Kidney (tissue), 14 donors: ENCODE measurements around the gene ATP6V0A4. TPM values are rescaled to one million over a fixed set of nuclear protein-coding genes. Genes with fewer than 3 reads are reported as not detected.
"Not testable (repeated sequence)": the region's sequence is repeated elsewhere in the genome, so short reads cannot be mapped to it uniquely, and the experiment has no call there.

Experiments
- DNase-seq, 5 donors: peaks; one replicate each; pipeline ENCODE4 v3.0.0-alpha.2; 2013 to 2020
- FAIRE-seq: peaks from 2 replicates; lab custom pipeline; 2012; peaks lifted over from hg19 to GRCh38; lab: Jason Lieb, UNC
- H3K27ac ChIP-seq, 2 donors: one replicate each; pipeline ENCODE4 v1.7.0; 2013; ENCODE audit warnings: low read depth in 2 of 2, low read length in 2 of 2, inconsistent platforms in 1 of 2
- H3K27me3 ChIP-seq: one replicate; pipeline ENCODE4 v1.7.1; 2013; ENCODE audit warnings: low read length, inconsistent platforms; ENCODE audit not compliant: control insufficient read depth, insufficient read depth
- H3K36me3 ChIP-seq, 3 donors: one replicate each; pipeline versions ENCODE4 v1.7.0 to v1.7.1; 2013; ENCODE audit warnings: low read length in 3 of 3, control low read depth in 1 of 3, inconsistent platforms in 1 of 3; ENCODE audit not compliant: insufficient read depth in 3 of 3, control insufficient read depth in 2 of 3
- H3K4me1 ChIP-seq, 3 donors: one replicate each; pipeline versions ENCODE4 v1.7.0 to v1.7.1; 2013; ENCODE audit warnings: low read length in 3 of 3, inconsistent platforms in 1 of 3, low read depth in 1 of 3; ENCODE audit not compliant: control insufficient read depth in 2 of 3, insufficient read depth in 2 of 3
- H3K4me3 ChIP-seq, 3 donors: one replicate each; pipeline versions ENCODE4 v1.7.0 to v1.8.1; 2013; ENCODE audit warnings: low read length in 3 of 3, control low read depth in 1 of 3, inconsistent platforms in 1 of 3
- H3K9ac ChIP-seq, 3 donors: one replicate each; pipeline versions ENCODE4 v1.7.0 to v1.7.1; 2013; ENCODE audit warnings: low read length in 3 of 3, control low read depth in 1 of 3, inconsistent platforms in 1 of 3
- H3K9me3 ChIP-seq, 3 donors: one replicate each; pipeline versions ENCODE4 v1.7.0 to v1.7.1; 2013; ENCODE audit warnings: low read length in 3 of 3, control low read depth in 1 of 3, inconsistent platforms in 1 of 3; ENCODE audit not compliant: control insufficient read depth in 2 of 3, insufficient read depth in 1 of 3
- intact Hi-C: fragments of 100-400 bp; cut with DNase I; formaldehyde crosslinking; loops from one replicate; pipeline ENCODE4 v1.11.1; 2022
- polyA plus RNA-seq: library from polyadenylated mRNA; stranded (reverse); fragments of 350-450 nt; fragmentation: Illumina TruSeq; extraction: RNeasy Lipid Tissue Mini Kit (QIAGEN cat#74804); gene quantifications from one replicate; pipeline ENCODE4 v1.2.3, GENCODE V29; 2014; ENCODE audit warnings: low read depth, low replicate concordance; ENCODE audit not compliant: insufficient read depth
- total RNA-seq: library from RNA; stranded (reverse); fragmentation: NEBNext Ultra II Directional; extraction: Animal tissue kit (Norgen Biotek cat#: 25700); gene quantifications from one replicate; pipeline ENCODE4 v1.2.1, GENCODE V29; 2021
- TF ChIP-seq, protein P1 (sequence below): IDR thresholded peaks from 3 replicates; pipeline ENCODE4 v1.5.1; 2012; ENCODE audit warnings: mild to moderate bottlenecking, moderate library complexity, borderline replicate concordance; ENCODE audit not compliant: insufficient read depth; ENCODE audit errors: extremely low read depth
- donor health status: control.
- donor health status: control.
- donor health status: control.
- donor health status: control.
- donor health status: control.
- donor health status: DM: yes; HTN: yes; CAD: no.
- donor health status: Normal renal cell carcinoma (clear cell type).

Gene ATP6V0A4
- total and polyA plus RNA-seq, 2 donors from 2014 or later: 30.5 to 140 TPM

DNA sequence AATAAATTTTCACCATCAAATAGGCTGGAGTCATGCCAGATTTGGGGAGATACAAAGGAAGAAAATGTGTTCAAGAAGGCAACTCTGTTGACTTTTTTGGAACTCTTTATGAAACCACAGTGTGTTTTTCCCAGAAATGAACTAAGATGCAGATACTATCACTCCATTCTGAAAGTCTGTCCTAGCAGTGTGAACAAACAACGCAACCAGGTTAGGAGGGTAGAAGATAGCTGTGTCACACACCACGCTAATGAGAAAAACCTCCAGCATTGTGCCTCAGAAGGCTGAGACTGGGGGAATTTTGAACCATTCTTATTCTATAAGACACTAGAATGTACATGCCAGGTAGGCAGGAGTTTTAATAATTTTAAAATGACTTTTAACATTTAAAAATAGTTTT, 15.9 kb upstream of the ATP6V0A4 start:
- H3K9me3 ChIP-seq: no peaks in the 10 kb centered on the region
- H3K27me3 ChIP-seq: no peaks in the 10 kb centered on the region
- FAIRE-seq (no peak), DNase-seq (no peak)
- intact Hi-C loops: no loop called here
- H3K27ac ChIP-seq: no peak overlapping the region
- H3K9ac ChIP-seq: no peak overlapping the region
- TF ChIP-seq, protein P1, sequence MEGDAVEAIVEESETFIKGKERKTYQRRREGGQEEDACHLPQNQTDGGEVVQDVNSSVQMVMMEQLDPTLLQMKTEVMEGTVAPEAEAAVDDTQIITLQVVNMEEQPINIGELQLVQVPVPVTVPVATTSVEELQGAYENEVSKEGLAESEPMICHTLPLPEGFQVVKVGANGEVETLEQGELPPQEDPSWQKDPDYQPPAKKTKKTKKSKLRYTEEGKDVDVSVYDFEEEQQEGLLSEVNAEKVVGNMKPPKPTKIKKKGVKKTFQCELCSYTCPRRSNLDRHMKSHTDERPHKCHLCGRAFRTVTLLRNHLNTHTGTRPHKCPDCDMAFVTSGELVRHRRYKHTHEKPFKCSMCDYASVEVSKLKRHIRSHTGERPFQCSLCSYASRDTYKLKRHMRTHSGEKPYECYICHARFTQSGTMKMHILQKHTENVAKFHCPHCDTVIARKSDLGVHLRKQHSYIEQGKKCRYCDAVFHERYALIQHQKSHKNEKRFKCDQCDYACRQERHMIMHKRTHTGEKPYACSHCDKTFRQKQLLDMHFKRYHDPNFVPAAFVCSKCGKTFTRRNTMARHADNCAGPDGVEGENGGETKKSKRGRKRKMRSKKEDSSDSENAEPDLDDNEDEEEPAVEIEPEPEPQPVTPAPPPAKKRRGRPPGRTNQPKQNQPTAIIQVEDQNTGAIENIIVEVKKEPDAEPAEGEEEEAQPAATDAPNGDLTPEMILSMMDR: no peak
- peaks cover 0 to 2% (median 0%) of the 10 kb centered on the region in 3 donors for H3K4me1 ChIP-seq
- H3K36me3 ChIP-seq: no peaks in the 10 kb centered on the region
- no peak overlapping the region for H3K4me3 ChIP-seq

DNA sequence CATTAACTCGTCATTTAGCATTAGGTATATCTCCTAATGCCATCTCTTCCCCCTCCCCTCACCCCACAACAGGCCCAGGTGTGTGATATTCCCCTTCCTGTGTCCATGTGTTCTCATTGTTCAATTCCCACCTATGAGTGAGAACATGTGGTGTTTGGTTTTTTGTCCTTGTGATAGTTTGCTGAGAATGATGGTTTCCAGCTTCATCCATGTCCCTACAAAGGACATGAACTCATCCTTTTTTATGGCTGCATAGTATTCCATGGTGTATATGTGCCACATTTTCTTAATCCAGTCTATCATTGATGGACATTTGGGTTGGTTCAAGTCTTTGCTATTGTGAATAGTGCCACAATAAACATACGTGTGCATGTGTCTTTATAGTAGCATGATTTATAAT, 13.3 kb upstream of the ATP6V0A4 start:
- H3K9me3 ChIP-seq, H3K27ac ChIP-seq, H3K9ac ChIP-seq, intact Hi-C loops, DNase-seq, FAIRE-seq, H3K36me3 ChIP-seq, H3K4me3 ChIP-seq, H3K4me1 ChIP-seq, H3K27me3 ChIP-seq: not testable (repeated sequence)

DNA sequence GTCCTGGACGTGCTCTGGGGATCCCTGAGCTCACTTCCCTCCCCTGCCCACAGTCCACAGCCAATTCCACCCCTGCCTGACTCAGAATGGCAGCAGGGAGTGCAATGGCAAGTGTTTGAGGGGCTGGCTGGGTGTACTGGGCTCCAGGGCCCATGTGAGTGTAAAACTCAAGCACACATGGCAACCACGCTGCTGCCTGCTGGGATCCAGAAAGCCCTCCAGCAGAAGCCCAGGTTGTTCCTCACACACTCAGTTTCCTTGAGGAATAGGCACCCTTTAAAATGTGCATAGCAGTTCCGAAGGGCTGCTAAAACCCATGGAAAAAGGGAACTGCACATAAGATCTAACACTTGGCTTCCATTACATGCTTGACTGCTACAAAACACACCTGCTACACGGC, 11.3 kb upstream of the ATP6V0A4 start:
- Histone ChIP-seq H3K27ac (no peak overlapping the region), H3K4me3 (no peak overlapping the region), H3K27me3 (no peaks in the 10 kb centered on the region), H3K4me1 (peaks cover 0 to 2% (median 0%) of the 10 kb centered on the region in 3 donors), H3K36me3 (no peaks in the 10 kb centered on the region), H3K9ac (no peak overlapping the region), H3K9me3 (no peaks in the 10 kb centered on the region)
- DNase-seq: peak in 1 of 5 donors; percentile 4
- FAIRE-seq: no peak
- intact Hi-C loops: no loop called here
- TF ChIP-seq, protein P1: no peak

DNA sequence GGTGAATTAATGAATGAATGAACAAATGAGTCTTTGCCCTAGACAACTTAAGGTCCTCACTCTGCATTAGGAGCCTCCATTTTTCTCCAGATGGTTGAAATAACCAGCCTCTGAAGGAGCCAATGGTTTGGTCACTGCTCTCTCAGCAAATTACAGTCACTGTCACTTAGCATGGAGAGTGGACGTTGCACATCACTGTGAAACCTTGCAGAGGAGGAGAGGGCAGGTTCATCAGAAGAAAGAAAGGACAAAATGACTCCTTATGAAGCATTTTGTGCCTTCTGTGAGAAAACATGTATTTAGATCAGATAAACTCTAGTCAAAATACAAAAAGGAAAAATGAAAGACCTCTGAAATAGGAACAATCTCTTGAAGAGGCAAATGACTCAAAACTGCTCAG, 6.6 kb upstream of the ATP6V0A4 start:
- DNase-seq (no peak), FAIRE-seq (no peak)
- no peaks in the 10 kb centered on the region for H3K27me3 ChIP-seq
- peaks cover 0 to 10% (median 5%) of the 10 kb centered on the region in 3 donors for H3K4me1 ChIP-seq
- H3K4me3 ChIP-seq: no peak overlapping the region
- H3K9me3 ChIP-seq: no peaks in the 10 kb centered on the region
- no peak overlapping the region for H3K27ac ChIP-seq
- no peak overlapping the region for H3K9ac ChIP-seq
- TF ChIP-seq, protein P1: no peak
- no peaks in the 10 kb centered on the region for H3K36me3 ChIP-seq
- intact Hi-C loops: no loop called here
